Measurements from ENCODE around the gene SCUBE2. TPM values are rescaled to one million over a fixed set of nuclear protein-coding genes. Genes with fewer than 3 reads are reported as not detected.
A peak's percentile ranks its signal among the peaks of the same experiment; 100 is the strongest.
"Not testable (repeated sequence)": the region's sequence is repeated elsewhere in the genome, so short reads cannot be mapped to it uniquely, and the experiment has no call there.

Gene SCUBE2
- total RNA-seq, 3 donors from 2014 or later: 8.7 to 18.7 (median 15.9) TPM

DNA sequence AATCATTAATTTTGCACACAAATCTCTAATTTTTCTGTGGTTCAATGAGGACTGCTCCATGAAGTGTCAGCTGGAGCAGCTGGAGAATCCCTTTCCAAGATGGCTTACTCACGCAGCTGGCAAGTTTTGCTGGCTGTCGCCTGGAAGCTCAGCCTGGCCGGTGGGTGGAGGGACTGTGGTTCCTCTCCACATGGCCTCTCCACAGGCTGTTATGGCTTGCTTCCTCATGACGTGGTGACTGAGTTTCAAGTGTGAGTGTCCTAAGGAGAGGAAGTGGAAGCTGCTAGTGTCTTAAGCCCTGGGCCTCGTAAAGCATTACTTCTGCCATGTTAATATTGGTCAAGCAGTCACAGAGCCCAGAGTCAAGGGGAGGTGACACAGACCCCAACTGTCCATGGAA is 73.6 kb downstream of the SCUBE2 start:
- DNase-seq (peak; percentile 46 to 63 (median 48)), ATAC-seq (peak; percentile 56)

DNA sequence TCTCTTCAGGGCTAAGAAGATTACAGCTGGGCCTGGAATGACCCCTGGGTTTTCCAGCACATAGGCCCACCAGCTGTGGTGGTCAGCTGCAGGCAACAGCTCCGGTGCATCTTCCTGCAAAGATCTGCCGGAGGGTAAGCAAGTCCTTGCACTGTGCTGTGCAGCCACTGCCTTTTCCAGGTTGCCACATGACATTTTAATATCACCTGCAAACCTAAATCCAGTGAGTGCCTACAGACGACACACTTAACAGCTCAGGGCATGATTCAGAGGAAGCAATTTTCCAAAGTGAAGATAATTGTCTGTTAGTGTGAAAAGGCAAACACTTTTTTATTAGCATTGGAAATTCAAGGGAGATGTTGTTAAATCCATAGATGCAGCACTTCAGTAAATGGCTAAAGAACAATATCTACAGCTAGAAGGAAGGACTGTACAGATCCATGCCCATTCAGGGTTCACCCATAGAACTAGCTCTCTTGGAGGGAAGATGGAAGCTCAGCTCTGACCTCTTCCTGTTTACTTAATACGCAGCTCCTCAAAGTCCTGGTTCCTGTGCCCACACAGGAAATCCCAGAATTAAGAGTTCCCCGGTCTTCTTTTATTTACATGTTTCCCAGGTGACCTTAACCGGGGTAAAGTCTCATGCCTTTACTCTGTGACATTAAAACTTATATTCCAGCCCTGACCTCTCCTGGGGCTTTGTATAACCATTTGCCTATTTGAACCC is 74.3 kb downstream of the SCUBE2 start:
- TF ChIP-seq, protein P1, sequence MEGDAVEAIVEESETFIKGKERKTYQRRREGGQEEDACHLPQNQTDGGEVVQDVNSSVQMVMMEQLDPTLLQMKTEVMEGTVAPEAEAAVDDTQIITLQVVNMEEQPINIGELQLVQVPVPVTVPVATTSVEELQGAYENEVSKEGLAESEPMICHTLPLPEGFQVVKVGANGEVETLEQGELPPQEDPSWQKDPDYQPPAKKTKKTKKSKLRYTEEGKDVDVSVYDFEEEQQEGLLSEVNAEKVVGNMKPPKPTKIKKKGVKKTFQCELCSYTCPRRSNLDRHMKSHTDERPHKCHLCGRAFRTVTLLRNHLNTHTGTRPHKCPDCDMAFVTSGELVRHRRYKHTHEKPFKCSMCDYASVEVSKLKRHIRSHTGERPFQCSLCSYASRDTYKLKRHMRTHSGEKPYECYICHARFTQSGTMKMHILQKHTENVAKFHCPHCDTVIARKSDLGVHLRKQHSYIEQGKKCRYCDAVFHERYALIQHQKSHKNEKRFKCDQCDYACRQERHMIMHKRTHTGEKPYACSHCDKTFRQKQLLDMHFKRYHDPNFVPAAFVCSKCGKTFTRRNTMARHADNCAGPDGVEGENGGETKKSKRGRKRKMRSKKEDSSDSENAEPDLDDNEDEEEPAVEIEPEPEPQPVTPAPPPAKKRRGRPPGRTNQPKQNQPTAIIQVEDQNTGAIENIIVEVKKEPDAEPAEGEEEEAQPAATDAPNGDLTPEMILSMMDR (IDR thresholded peaks at IDR 0.05): no peak
- Histone ChIP-seq H3K36me3 (ENCODE audit: low read depth) (no peaks in the 10 kb centered on the region), H3K4me3 (no peak overlapping the region), H3K4me1 (ENCODE audit: low read depth) (no peaks in the 10 kb centered on the region), H3K9me3 (no peaks in the 10 kb centered on the region)
- ATAC-seq (no peak), DNase-seq (no peak)
- intact Hi-C loops (cut with DNase I, micrococcal nuclease): loop anchor here (5.0 kb wide), 1 partner anchor 120 kb away; no protein-coding TSS in a partner anchor

More for the DNA sequence above, 73.6 kb downstream of the SCUBE2 start:
- TF ChIP-seq, protein P1 (IDR thresholded peaks at IDR 0.05): no peak
- Histone ChIP-seq H3K36me3 (ENCODE audit: low read depth) (no peaks in the 10 kb centered on the region), H3K9me3 (no peaks in the 10 kb centered on the region), H3K4me3 (no peak overlapping the region), H3K4me1 (ENCODE audit: low read depth) (no peaks in the 10 kb centered on the region)
- intact Hi-C loops (cut with DNase I, micrococcal nuclease): loop anchor here (5.0 kb wide), 1 partner anchor 120 kb away; no protein-coding TSS in a partner anchor

DNA sequence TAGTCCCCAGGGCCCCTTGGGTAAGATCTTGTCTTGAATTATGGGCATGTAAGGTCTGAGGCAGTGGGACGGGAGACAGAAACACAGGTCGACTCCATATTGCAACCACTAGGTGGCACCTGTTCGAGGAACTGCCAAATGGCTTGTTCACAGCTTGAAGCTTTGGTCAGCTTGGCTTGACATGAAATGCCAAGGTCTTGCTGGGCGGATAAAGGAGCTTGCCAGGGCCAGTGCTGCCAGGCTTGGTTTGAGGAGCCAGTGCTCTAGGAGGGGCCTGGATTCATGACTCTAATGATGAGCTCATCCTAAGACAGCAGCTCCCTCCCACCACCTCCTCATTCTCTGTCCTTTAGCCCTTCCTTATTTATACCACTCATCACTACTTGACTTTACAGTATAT is 75.7 kb downstream of the SCUBE2 start:
- DNase-seq: peak in 2 of 3 donors; percentile 42 to 75
- H3K36me3 ChIP-seq (ENCODE audit: low read depth): no peaks in the 10 kb centered on the region
- H3K9me3 ChIP-seq: no peaks in the 10 kb centered on the region
- TF ChIP-seq, protein P1 (IDR thresholded peaks at IDR 0.05): peak; percentile 58
- ATAC-seq: peak; percentile 91
- H3K4me3 ChIP-seq: no peak overlapping the region
- no peaks in the 10 kb centered on the region for H3K4me1 ChIP-seq (ENCODE audit: low read depth)
- intact Hi-C loops (cut with DNase I, micrococcal nuclease): loop anchor here (5.0 kb wide), 1 partner anchor 122 kb away; no protein-coding TSS in a partner anchor

DNA sequence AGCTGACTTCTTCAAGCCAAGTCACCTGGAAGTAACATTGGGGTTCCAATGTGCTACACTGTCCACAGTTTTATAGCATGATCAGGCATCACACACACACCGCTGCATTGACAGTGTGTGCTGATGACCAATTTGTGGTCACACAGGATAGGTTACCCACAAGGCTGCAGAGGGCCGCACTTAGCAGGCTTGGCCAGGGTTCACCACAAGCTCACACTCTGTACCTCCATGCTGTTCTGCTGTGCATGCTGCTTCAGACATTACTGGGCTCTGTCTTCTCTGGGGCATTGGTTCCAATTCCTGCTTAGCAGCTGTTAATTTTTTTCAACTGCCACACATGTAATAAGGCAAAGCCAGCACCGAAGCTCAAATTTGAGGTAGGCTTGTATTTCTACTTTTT is 76.6 kb downstream of the SCUBE2 start:
- DNase-seq: no peak
- TF ChIP-seq, protein P1 (IDR thresholded peaks at IDR 0.05): no peak
- no peak overlapping the region for H3K4me3 ChIP-seq
- intact Hi-C loops (cut with DNase I, micrococcal nuclease): loop anchor here (5.0 kb wide), 1 partner anchor 122 kb away; no protein-coding TSS in a partner anchor
- H3K9me3 ChIP-seq: no peaks in the 10 kb centered on the region
- no peaks in the 10 kb centered on the region for H3K4me1 ChIP-seq (ENCODE audit: low read depth)
- no peaks in the 10 kb centered on the region for H3K36me3 ChIP-seq (ENCODE audit: low read depth)
- ATAC-seq: no peak

DNA sequence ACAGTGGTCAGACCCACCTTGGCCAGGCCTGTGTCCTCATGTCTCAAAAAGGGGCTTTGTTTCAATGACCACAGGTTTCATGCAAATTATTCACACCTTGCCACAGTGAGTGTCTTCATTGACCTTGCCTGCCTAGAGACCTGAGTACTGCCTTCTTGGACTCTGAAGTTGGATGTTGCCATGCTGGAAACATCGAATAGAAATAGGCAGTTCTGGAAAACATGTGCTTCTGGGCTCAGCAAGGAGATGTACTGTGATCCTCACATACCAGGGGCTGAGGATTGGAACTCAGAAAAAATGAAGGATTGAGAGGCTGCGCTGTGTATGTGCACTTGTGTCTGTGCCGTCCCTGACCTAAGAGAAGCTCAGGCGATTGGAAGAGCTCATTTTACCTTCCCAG is 78.0 kb downstream of the SCUBE2 start:
- intact Hi-C loops (cut with DNase I, micrococcal nuclease): no loop called here
- Histone ChIP-seq H3K36me3 (ENCODE audit: low read depth) (no peaks in the 10 kb centered on the region), H3K4me3 (no peak overlapping the region), H3K9me3 (no peaks in the 10 kb centered on the region), H3K4me1 (ENCODE audit: low read depth) (no peaks in the 10 kb centered on the region)
- TF ChIP-seq, protein P1 (IDR thresholded peaks at IDR 0.05): no peak
- DNase-seq (no peak), ATAC-seq (no peak)

DNA sequence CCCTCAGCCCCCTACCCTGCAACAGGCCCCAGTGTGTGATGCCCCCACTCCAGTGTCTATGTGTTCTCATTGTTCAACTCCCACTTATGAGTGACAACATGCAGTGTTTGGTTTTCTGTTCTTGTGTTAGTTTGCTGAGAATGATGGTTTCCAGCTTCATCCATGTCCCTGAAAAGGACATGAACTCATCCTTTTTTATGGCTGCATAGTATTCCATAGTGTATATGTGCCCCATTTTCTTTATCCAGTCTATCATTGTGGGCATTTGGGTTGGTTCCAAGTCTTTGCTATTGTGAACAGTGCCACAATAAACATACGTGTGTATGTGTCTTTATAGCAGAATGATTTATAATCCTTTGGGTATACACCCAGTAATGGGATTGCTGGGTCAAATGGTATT is 81.9 kb downstream of the SCUBE2 start:
- intact Hi-C loops (cut with DNase I, micrococcal nuclease); H3K4me3 ChIP-seq; H3K36me3 ChIP-seq (ENCODE audit: low read depth); H3K4me1 ChIP-seq (ENCODE audit: low read depth); ATAC-seq; H3K9me3 ChIP-seq; DNase-seq: not testable (repeated sequence)

Measured in mucosa of descending colon (tissue), 3 donors.